GM12873 (cell line): ENCODE data around the gene COA4.

Experiments used
- CTCF ChIP-seq: IDR thresholded peaks from 2 replicates; pipeline ENCODE4 v1.5.1; 2012; ENCODE audit warnings: low read depth, mild to moderate bottlenecking, moderate library complexity, low read length, control low read depth; ENCODE audit not compliant: insufficient read depth; ENCODE audit errors: missing control alignments

COA4 gene

GRCh38 chr11:73851046-73851764 is 25.4 kb downstream of the COA4 start:
- no peak for TF ChIP-seq CTCF

GRCh38 chr11:73839123-73839457 is 37.6 kb downstream of the COA4 start:
- no peak for TF ChIP-seq CTCF

DNA sequence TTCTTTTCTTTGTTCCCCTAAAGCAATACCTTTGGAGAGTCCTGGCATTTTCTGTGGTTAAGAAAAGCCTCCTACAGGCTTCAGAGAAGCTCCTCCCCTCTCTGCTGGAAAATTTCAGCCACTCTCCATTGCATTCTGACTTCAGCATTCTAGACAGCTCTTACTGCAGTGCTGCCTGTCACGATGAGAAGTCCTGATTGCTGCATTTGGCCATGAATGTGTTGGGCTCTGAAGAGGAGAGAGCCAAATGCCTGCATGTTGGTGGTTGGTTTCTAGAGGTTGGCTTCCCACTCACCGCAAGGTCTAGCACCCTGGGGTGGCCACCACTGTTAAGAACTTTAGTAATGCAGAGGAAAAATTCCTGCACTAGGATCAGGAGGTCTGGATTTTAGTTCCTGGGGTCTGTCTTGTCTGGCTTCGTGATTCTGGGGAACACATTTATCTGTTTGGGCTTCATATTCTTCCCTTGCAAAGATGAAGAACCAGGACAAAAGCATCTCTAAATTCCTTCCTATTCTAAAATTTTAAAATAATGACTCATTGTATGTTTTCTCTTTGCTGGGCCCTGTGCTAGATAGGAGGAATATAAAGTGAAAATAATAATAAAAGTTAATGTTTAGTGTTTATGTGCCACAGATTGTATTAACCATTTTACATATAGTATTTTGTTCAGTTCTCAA is 38.1 kb downstream of the COA4 start:
- no peak for TF ChIP-seq CTCF

- no peak for TF ChIP-seq CTCF
Observed at GRCh38 chr11:73833067-73833466, 43.6 kb downstream of the COA4 start.

DNA sequence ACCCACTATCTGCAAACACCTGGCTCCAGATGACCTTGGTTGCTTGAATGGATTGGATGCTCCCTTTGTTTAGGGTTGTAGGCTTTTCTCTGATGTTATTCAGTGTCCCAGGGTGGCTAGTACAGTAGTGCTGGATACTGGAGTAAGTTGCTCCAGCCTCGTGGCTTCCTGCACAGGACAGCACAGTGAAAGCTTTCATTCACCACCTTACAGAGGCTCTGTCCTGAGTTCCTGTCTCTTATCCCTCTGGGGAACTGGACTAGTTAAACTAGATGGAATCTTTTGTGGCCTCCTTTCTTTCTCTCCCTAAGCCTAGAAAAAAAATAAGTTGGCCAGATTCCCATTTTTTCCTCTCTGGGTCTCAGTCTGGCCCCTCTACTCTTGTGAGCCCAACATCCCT is 46.4 kb downstream of the COA4 start:
- TF ChIP-seq CTCF, result no peak
